Common myeloid progenitor, CD34-positive (primary cell): ENCODE data around the gene TOMM70.
"Not testable (repeated sequence)": the region's sequence is repeated elsewhere in the genome, so short reads cannot be mapped to it uniquely, and the experiment has no call there.

Experiments used
- CTCF ChIA-PET: fragments of 350-600 bp; sonication (Branson Sonifier 250); formaldehyde crosslinking; loops from one replicate; lab custom pipeline; 2021; ENCODE audit warnings: antibody characterized with exemption; lab: Charles Lee
- POLR2A ChIA-PET: fragments of 350-600 bp; sonication (Branson Sonifier 250); formaldehyde crosslinking; loops from one replicate; lab custom pipeline; 2021; ENCODE audit warnings: antibody characterized with exemption; lab: Charles Lee
- DNase-seq, 3 donors: peaks; one replicate each; pipeline versions ENCODE4 v3.0.0 to v3.0.0-alpha.2; 2013
- H3K27ac ChIP-seq, 2 experiments: 1 replicate in 1 of 2; 2 replicates in 1 of 2; pipeline ENCODE4 v1.7.0; 2013; ENCODE audit warnings: inconsistent platforms in 2 of 2, low read length in 2 of 2, mild to moderate bottlenecking in 2 of 2, low read depth in 1 of 2, moderate library complexity in 1 of 2; ENCODE audit not compliant: severe bottlenecking in 2 of 2, insufficient read depth in 1 of 2, poor library complexity in 1 of 2
- H3K27me3 ChIP-seq, 5 experiments: replicated peaks in 2 of 5; 1 replicate in 3 of 5; 2 replicates in 2 of 5; pipeline versions ENCODE4 v1.6.1 to v1.7.0; 2013; ENCODE audit warnings: low read length in 4 of 5, mild to moderate bottlenecking in 2 of 5, moderate library complexity in 2 of 5, inconsistent platforms in 1 of 5; ENCODE audit not compliant: insufficient read depth in 5 of 5, control insufficient read depth in 4 of 5
- H3K36me3 ChIP-seq, 4 experiments: 1 replicate in 2 of 4; 2 replicates in 2 of 4; pipeline versions ENCODE4 v1.6.1 to v1.7.0; 2013; ENCODE audit warnings: low read length in 3 of 4, control low read depth in 1 of 4, mild to moderate bottlenecking in 1 of 4; ENCODE audit not compliant: control insufficient read depth in 4 of 4, insufficient read depth in 4 of 4
- H3K4me1 ChIP-seq, 4 experiments: 1 replicate in 3 of 4; 2 replicates in 1 of 4; pipeline versions ENCODE4 v1.6.1 to v1.7.1; 2013; ENCODE audit warnings: low read length in 3 of 4, mild to moderate bottlenecking in 3 of 4, control low read depth in 1 of 4, inconsistent platforms in 1 of 4, moderate library complexity in 1 of 4; ENCODE audit not compliant: control insufficient read depth in 4 of 4, insufficient read depth in 4 of 4; ENCODE audit errors: control extremely low read depth in 1 of 4
- H3K4me3 ChIP-seq, 7 experiments: 1 replicate in 4 of 7; 2 replicates in 3 of 7; pipeline versions ENCODE4 v1.5.1 to v1.7.0; 2013; ENCODE audit warnings: mild to moderate bottlenecking in 7 of 7, low read length in 6 of 7, moderate library complexity in 6 of 7, inconsistent platforms in 2 of 7, low read depth in 2 of 7, control low read depth in 1 of 7; ENCODE audit not compliant: insufficient read depth in 4 of 7, control insufficient read depth in 1 of 7; ENCODE audit errors: extremely low read depth in 1 of 7
- H3K9me3 ChIP-seq, 5 experiments: 1 replicate in 4 of 5; 2 replicates in 1 of 5; pipeline versions ENCODE4 v1.6.1 to v1.7.1; 2013; ENCODE audit warnings: low read length in 4 of 5, mild to moderate bottlenecking in 2 of 5, inconsistent platforms in 1 of 5, low read depth in 1 of 5, moderate library complexity in 1 of 5; ENCODE audit not compliant: control insufficient read depth in 4 of 5, insufficient read depth in 2 of 5; ENCODE audit errors: control extremely low read depth in 1 of 5
- WGBS: methylation state at CpG from one replicate; pipeline ENCODE4 v1.1.5; 2013; ENCODE audit not compliant: insufficient coverage; 5-methylcytosine and 5-hydroxymethylcytosine counted together

Gene TOMM70

GRCh38 chr3:100340527-100340926 lies 60.4 kb downstream of the TOMM70 start:
- CTCF ChIA-PET = interaction anchor here (1.0 kb wide), 1 partner anchor 24 kb away, joined by 5 read pairs; no protein-coding TSS in a partner anchor
- POLR2A ChIA-PET = no interaction called here

GRCh38 chr3:100339786-100340185 lies 61.1 kb downstream of the TOMM70 start:
- peaks cover 0 to 12% (median 10%) of the 10 kb centered on the region in 4 experiments for H3K4me1 ChIP-seq
- CTCF ChIA-PET = interaction anchor here (1.0 kb wide), 1 partner anchor 23 kb away, joined by 5 read pairs; no protein-coding TSS in a partner anchor
- no peak for DNase-seq
- H3K27me3 ChIP-seq = no peaks in the 10 kb centered on the region
- WGBS = 100% methylated on average over 2 of the region's 5 CpGs
- H3K36me3 ChIP-seq = peaks cover 19 to 52% (median 40%) of the 10 kb centered on the region in 4 experiments
- no peak overlapping the region for H3K4me3 ChIP-seq
- peaks cover 0 to 3% (median 0%) of the 10 kb centered on the region in 5 experiments for H3K9me3 ChIP-seq
- H3K27ac ChIP-seq = no peak overlapping the region
- POLR2A ChIA-PET = no interaction called here

More at GRCh38 chr3:100340527-100340926, 60.4 kb downstream of the TOMM70 start:
- Histone ChIP-seq H3K27me3 (no peaks in the 10 kb centered on the region), H3K27ac (no peak overlapping the region), H3K4me3 (no peak overlapping the region), H3K4me1 (peaks cover 0 to 6% (median 3%) of the 10 kb centered on the region in 4 experiments), H3K9me3 (peaks cover 0 to 3% (median 0%) of the 10 kb centered on the region in 5 experiments), H3K36me3 (peaks cover 20 to 56% (median 42%) of the 10 kb centered on the region in 4 experiments)
- no peak for DNase-seq
- WGBS = 100% methylated on average over 1 of the region's 1 CpG

GRCh38 chr3:100338911-100339310 lies 62.0 kb downstream of the TOMM70 start:
- ChIA-PET POLR2A (no interaction called here), CTCF (no interaction called here)
- WGBS = 100% methylated on average over 8 of the region's 10 CpGs

GRCh38 chr3:100336229-100336628 lies 64.7 kb downstream of the TOMM70 start:
- POLR2A ChIA-PET, H3K27me3 ChIP-seq, DNase-seq, H3K4me3 ChIP-seq, H3K27ac ChIP-seq, H3K9me3 ChIP-seq: not testable (repeated sequence)
- 96% methylated on average over 8 of the region's 10 CpGs for WGBS
- CTCF ChIA-PET = interaction anchor here (0.7 to 2.5 kb wide), 2 partner anchors 19 to 24 kb away, joined by 4 to 7 read pairs; no protein-coding TSS in a partner anchor
- peaks cover 0 to 24% (median 19%) of the 10 kb centered on the region in 4 experiments for H3K4me1 ChIP-seq
- H3K36me3 ChIP-seq = peaks cover 6 to 33% (median 23%) of the 10 kb centered on the region in 4 experiments

More at GRCh38 chr3:100338911-100339310, 62.0 kb downstream of the TOMM70 start:
- no peak overlapping the region for H3K27ac ChIP-seq
- H3K4me1 ChIP-seq = peaks cover 0 to 16% (median 15%) of the 10 kb centered on the region in 4 experiments
- H3K27me3 ChIP-seq = no peaks in the 10 kb centered on the region
- no peak for DNase-seq
- peaks cover 17 to 46% (median 34%) of the 10 kb centered on the region in 4 experiments for H3K36me3 ChIP-seq
- H3K9me3 ChIP-seq = peaks cover 0 to 3% (median 0%) of the 10 kb centered on the region in 5 experiments
- no peak overlapping the region for H3K4me3 ChIP-seq

GRCh38 chr3:100335434-100335833 lies 65.5 kb downstream of the TOMM70 start:
- H3K27ac ChIP-seq = peak overlapping the region in 1 of 2 experiments; percentile 66

GRCh38 chr3:100334488-100335351 lies 66.2 kb downstream of the TOMM70 start, which contains the start of gene NIT2:
NIT2 (plus strand) TSS chr3:100334757; CDS start chr3:100334792, 35 bp downstream.
- Histone ChIP-seq H3K9me3 (no peaks in the 10 kb centered on the region), H3K4me3 (peak within 1 kb of the TSS; percentile 64 to 90 (median 78)), H3K27me3 (no peaks in the 10 kb centered on the region), H3K27ac (peak within 1 kb of the TSS; percentile 50 to 66), H3K4me1 (peaks cover 0 to 24% (median 19%) of the 10 kb centered on the region in 4 experiments), H3K36me3 (peaks cover 0 to 19% (median 14%) of the 10 kb centered on the region in 4 experiments)
- DNase-seq = peak; percentile 85 to 90 (median 87)
- CTCF ChIA-PET = interaction anchor here (0.7 to 2.7 kb wide), 8 partner anchors 9 to 258 kb away, joined by 3 to 11 read pairs (median 4); no protein-coding TSS in a partner anchor
- WGBS = 0% methylated on average over 74 of the region's 77 CpGs
- POLR2A ChIA-PET = interaction anchor here (1.8 kb wide), 1 partner anchor 20 kb away, joined by 10 read pairs; no protein-coding TSS in a partner anchor

More at GRCh38 chr3:100335434-100335833, 65.5 kb downstream of the TOMM70 start:
- Histone ChIP-seq H3K27me3 (no peaks in the 10 kb centered on the region), H3K4me3 (peak overlapping the region in 6 of 7 experiments; percentile 64 to 90 (median 79)), H3K36me3 (peaks cover 0 to 26% (median 19%) of the 10 kb centered on the region in 4 experiments), H3K9me3 (no peaks in the 10 kb centered on the region), H3K4me1 (peaks cover 0 to 24% (median 19%) of the 10 kb centered on the region in 4 experiments)
- DNase-seq = peak in 2 of 3 donors; percentile 66 to 70
- CTCF ChIA-PET = interaction anchor here (0.7 to 2.7 kb wide), 7 partner anchors 9 to 51 kb away, joined by 3 to 11 read pairs (median 4); no protein-coding TSS in a partner anchor
- POLR2A ChIA-PET = interaction anchor here (1.8 kb wide), 1 partner anchor 19 kb away, joined by 10 read pairs; no protein-coding TSS in a partner anchor
- 66% methylated on average over 14 of the region's 14 CpGs for WGBS
